Fibroblast of the aortic adventitia (primary cell): ENCODE data around the gene BBS1. TPM values are rescaled to one million over a fixed set of nuclear protein-coding genes. Genes with fewer than 3 reads are reported as not detected.

Source experiments
- DNase-seq: peaks from one replicate; pipeline ENCODE4 v3.0.0-alpha.2; 2010; ENCODE audit warnings: low read depth
- H3K4me3 ChIP-seq: 2 replicates; pipeline ENCODE4 v1.5.1; 2011; ENCODE audit warnings: low read depth, mild to moderate bottlenecking, control low read depth, low read length, moderate library complexity
- total RNA-seq: library from RNA; depleted of rRNA; stranded (reverse); fragments of >200 nt; gene quantifications from 2 replicates; pipeline ENCODE4 v1.2.3, GENCODE V29; 2012; ENCODE audit warnings: low replicate concordance
- TF ChIP-seq, protein P1 (sequence below): IDR thresholded peaks from 2 replicates; pipeline ENCODE4 v1.5.1; 2011; ENCODE audit warnings: mild to moderate bottlenecking, low read length, control low read depth, inconsistent platforms; ENCODE audit not compliant: insufficient read depth

BBS1 gene
- total RNA-seq, 1 donor: 41.7 TPM

DNA sequence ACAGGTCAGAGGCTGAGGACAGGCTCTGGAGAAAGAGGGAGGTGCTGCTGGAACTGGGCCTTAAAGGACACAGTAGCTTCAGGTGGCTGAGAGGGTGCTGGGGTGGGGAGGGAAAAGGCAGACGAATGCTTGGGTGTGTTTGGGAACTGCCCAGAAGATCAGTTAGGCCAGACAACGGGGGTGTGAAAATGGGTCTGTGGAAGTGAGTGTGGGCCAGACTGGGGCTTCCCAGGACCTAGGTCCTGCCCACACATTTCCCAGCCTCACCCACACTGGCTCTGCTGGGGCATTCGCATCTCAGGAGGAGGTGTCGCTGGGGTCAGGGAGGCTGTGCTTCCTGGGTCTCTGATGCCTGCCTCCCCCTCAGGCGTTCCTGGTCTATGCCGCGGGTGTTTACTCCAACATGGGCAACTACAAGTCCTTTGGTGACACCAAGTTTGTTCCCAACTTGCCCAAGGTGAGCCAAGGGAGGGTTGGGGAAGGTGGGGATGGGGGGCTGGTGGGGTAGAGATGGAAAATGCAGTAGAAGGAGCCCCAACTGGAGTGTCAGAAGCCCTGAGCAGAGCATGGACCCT lies 25.5 kb upstream of the BBS1 start:
- no peak overlapping the region for H3K4me3 ChIP-seq
- DNase-seq: no peak
- TF ChIP-seq, protein P1, sequence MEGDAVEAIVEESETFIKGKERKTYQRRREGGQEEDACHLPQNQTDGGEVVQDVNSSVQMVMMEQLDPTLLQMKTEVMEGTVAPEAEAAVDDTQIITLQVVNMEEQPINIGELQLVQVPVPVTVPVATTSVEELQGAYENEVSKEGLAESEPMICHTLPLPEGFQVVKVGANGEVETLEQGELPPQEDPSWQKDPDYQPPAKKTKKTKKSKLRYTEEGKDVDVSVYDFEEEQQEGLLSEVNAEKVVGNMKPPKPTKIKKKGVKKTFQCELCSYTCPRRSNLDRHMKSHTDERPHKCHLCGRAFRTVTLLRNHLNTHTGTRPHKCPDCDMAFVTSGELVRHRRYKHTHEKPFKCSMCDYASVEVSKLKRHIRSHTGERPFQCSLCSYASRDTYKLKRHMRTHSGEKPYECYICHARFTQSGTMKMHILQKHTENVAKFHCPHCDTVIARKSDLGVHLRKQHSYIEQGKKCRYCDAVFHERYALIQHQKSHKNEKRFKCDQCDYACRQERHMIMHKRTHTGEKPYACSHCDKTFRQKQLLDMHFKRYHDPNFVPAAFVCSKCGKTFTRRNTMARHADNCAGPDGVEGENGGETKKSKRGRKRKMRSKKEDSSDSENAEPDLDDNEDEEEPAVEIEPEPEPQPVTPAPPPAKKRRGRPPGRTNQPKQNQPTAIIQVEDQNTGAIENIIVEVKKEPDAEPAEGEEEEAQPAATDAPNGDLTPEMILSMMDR: no peak

DNA sequence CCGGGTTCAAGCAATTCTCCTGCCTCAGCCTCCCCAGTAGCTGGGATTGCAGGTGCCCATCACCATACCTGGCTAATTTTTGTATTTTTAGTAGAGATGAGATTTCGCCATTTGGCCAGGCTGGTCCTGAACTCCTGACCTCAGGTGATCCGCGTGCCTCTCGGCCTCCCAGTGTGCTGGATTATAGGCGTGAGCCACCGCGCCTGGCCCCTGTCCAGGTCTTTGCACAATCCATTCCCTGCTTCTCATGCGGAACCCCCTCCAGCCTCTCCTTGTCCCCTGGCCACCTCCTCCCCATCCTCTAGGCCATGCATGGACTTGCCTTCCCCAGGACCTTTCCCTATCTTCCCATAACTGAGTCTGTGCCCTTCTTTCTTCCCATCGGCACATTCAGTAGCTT lies 21.5 kb upstream of the BBS1 start:
- TF ChIP-seq, protein P1: no peak
- no peak for DNase-seq
- no peak overlapping the region for H3K4me3 ChIP-seq

DNA sequence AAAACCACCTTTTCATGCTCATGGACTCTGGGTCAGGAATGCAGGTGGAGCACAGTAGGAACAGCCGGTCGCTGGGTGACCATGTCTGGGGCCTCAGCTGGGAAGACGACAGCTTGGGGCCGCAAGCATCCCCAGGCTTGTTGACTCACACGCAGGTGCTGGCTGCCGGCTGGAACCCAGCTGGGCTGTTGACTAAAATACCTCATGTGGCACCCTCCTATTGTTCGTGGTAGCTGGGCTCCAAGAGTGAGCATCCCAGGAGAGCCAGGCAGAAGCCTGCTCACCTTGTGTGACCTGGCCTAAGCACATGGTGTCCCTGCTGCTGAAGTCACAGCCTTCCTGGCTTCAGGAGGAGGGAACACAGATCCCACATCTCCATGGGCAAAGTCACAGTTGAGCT lies 20.8 kb upstream of the BBS1 start:
- TF ChIP-seq, protein P1: no peak
- no peak for DNase-seq
- H3K4me3 ChIP-seq: no peak overlapping the region

DNA sequence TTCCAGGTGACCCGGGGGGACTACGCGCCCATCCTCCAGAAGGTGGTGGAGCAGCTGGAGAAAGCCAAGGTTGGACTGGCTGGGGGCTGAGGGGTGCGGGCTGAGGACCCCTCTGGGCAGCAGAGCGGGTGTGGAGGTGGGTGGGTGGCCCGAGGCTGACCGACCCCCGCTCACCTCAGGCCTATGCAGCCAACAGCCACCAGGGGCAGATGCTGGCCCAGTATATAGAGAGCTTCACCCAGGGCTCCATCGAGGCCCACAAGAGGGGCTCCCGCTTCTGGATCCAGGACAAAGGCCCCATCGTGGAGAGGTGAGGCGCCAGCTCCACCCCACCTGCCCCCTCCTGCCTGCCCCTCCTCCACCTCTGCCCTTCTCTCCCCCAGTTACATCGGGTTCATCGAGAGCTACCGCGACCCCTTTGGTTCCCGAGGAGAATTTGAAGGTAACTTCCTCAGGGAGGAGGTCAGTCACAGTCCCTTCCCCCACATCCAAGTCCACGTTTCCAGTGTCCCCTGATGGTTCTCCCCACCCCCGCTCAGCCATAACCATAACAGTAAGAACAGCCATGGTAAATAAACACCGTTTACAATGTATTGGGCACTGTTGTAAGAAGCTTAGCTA lies 19.0 kb upstream of the BBS1 start:
- TF ChIP-seq, protein P1: peak; percentile 53
- no peak overlapping the region for H3K4me3 ChIP-seq
- no peak for DNase-seq

DNA sequence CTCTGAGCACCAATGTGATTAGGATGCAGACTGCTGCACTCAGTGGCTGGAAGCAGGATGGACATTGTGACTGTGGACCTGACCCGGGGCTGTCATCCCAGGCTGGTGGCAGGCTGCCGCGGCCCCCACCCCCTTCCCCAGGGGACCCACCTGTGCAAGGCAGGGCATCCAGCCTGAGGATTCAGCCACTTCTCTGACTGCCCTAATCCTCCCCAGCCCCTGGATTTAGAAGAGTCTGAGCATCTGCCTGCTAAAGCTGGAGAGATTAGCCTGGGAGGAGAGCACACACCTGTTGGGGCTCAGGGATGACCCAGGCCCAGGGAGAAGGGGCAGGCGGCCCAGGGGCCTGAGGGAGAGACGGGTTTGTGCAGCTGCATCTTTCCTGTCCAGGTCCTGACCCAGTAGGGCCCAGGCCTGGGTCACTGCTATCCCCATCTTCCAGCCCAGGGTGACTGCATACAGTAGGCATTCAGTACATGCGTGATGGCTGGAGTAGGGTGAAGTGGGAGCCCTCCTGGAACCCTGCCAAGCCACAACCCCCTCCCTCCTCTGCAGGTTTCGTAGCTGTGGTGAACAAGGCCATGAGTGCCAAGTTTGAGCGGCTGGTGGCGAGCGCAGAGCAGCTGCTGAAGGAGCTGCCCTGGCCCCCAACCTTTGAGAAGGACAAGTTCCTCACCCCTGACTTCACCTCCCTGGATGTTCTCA lies 18.1 kb upstream of the BBS1 start:
- no peak overlapping the region for H3K4me3 ChIP-seq
- TF ChIP-seq, protein P1: no peak
- no peak for DNase-seq

DNA sequence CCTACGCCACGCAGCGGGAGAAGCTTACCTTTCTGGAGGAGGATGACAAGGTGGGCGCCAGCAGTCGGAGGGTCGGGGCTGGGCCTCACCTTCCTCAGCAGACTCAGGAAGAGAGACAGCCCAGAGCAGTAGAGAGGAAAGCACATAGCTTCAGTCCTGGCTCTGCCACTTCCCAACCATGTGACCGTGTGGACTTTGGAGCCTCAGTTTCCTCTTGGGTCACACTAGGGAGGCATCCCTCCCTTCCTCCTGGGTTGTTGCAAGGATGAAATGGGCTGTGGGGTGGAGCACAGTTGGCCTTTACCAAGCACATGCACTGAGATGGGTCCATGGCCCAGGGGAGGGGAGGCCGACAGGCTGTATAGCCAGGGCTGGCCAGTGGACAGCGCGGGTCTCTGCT lies 17.3 kb upstream of the BBS1 start:
- no peak for DNase-seq
- H3K4me3 ChIP-seq: no peak overlapping the region
- TF ChIP-seq, protein P1: no peak

DNA sequence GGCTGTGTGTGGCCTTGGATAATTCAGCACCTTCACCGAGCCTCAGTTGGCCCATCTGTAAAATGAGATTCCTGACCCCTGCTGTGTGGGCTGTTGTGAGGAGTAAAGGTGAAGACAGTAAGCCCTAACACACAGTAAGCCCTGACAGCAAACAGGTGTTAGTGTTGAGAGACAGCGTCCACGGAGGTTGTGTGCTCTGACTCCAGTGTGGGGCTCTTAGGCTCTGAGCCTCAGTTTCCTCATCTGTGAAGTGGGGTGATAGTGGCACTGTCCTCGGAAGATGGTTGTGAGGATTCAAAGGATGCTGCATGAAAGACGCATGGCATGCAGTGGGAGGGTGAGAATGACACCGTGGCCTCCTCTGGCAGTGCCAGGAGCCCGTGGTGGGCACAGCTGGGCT lies 16.0 kb upstream of the BBS1 start:
- TF ChIP-seq, protein P1: no peak
- H3K4me3 ChIP-seq: no peak overlapping the region
- DNase-seq: no peak
